ENCODE measurements around the gene GABRR1. TPM values are rescaled to one million over a fixed set of nuclear protein-coding genes. Genes with fewer than 3 reads are reported as not detected.

Gene GABRR1
- total RNA-seq, 1 donor, result not detected

DNA sequence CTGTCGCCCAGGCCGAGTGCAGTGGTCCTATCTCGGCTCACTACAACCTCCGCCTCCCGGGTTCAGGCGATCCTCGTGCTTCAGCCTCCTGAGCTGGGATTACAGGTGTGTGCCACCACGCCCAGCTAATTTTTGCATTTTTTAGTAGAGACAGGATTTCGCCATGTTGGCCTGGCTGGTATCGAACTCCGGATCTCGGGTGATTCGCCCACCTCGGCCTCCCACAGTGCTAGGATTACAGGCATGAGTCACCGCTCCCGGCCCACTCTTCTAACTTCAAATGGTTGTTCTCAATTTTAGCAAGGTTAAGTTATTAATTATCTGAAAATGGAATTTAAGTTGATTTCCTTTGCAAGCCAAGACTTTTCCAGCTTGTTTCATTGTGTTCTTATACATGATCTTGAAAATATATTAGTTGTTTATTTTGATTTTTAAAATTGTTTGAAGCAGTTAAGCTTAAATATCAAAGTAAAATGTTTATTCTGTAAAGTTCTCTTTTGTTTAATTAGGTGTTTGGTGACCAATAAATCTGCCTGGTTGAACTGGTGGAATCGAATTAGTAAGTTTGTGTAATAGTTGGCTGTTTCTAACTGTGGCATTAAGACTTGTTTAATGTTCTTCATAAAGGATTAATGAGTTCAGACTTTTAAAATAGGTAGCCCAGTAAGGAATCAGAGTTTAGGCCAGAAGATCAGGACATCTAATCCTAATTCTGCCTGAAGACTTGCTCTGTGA lies 69.0 kb downstream of the GABRR1 start:
- no peak for DNase-seq (ENCODE audit: low read depth)
- TF ChIP-seq, protein P1, sequence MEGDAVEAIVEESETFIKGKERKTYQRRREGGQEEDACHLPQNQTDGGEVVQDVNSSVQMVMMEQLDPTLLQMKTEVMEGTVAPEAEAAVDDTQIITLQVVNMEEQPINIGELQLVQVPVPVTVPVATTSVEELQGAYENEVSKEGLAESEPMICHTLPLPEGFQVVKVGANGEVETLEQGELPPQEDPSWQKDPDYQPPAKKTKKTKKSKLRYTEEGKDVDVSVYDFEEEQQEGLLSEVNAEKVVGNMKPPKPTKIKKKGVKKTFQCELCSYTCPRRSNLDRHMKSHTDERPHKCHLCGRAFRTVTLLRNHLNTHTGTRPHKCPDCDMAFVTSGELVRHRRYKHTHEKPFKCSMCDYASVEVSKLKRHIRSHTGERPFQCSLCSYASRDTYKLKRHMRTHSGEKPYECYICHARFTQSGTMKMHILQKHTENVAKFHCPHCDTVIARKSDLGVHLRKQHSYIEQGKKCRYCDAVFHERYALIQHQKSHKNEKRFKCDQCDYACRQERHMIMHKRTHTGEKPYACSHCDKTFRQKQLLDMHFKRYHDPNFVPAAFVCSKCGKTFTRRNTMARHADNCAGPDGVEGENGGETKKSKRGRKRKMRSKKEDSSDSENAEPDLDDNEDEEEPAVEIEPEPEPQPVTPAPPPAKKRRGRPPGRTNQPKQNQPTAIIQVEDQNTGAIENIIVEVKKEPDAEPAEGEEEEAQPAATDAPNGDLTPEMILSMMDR (IDR thresholded peaks at IDR 0.05; ENCODE audit: insufficient read depth, low read length), result no peak
- no peak overlapping the region for H3K4me3 ChIP-seq (ENCODE audit: low read depth, low read length)

DNA sequence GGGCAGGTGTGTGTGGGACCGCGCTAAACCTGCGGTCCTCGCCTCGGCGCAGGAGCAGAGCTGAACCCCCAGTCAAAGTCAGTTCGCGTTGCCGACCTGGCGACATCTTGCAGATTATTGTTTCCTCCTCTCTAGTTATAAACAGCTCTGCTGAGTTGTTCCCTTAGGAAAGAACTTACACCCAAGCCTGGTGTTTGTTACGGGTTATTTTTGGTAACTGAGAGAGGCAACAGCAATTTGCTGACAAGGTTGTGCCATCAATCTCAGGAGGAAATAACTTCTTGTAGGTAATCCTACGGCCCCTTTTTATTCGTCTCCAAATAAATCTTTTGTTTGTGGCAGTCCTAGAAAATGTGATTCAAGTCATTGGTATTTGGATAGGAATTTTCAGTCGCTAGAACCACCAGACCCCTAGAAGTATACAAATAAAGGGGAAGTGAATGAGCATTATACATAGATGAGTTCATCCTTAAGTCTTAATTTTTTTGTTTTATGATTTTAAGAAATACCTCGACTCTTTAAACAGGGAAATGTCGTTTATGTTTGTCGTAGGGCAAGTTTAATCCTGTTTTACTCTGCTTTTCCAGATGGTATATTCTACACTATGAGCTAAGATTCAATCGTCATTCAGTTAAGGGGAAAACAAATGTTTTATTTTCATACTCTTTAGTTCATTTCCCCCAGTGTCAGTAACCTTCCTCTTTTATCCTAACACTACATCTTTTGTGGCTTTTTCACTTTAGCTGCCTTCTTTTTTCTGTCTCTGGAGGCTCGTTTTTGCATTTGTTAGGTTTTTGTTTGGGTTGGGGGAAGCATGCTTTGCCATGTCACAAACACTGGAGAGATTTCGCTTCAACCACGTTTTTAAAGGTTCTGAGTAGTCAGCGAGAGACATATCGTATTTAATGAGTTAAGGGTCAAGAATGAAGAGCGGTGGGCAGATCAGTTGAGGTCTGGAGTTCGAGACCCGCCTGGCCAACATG lies 70.1 kb downstream of the GABRR1 start:
- TF ChIP-seq, protein P1 (IDR thresholded peaks at IDR 0.05; ENCODE audit: insufficient read depth, low read length), result no peak
- peak; percentile 40 for DNase-seq (ENCODE audit: low read depth)
- peak overlapping the region; percentile 70 for H3K4me3 ChIP-seq (ENCODE audit: low read depth, low read length)

DNA sequence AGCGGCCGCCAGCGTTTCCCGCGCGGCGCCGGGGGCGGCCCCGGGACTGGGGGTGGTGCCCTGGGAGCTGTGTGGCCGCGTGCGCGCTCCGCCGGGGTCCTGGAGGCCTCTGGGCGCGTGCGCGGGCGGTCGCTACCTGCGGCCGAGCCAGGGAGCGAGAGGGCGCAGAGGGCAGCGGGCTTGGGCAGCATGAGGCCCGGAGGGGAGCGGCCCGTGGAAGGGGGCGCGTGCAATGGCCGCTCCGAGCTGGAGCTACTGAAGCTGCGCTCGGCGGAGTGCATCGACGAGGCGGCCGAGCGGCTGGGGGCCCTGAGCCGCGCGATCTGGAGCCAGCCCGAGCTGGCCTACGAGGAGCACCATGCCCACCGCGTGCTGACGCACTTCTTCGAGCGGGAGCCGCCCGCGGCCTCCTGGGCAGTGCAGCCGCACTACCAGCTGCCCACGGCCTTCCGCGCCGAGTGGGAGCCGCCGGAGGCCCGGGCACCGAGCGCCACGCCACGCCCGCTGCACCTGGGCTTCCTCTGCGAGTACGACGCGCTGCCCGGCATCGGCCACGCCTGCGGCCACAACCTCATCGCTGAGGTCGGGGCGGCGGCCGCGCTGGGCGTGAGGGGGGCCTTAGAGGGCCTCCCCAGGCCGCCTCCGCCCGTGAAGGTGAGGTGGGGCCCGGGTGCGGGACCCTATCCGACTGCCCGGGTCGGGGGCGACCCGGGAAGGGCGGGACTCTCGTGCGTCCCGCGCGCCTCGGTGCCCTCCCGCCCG lies 71.0 kb downstream of the GABRR1 start, which contains the start of gene PM20D2:
PM20D2 (plus strand) TSS at position 100 of the 762 bp plus-strand sequence; CDS start at position 190, 90 bp downstream.
- peak; percentile 22 for DNase-seq (ENCODE audit: low read depth)
- peak within 1 kb of the TSS; percentile 70 for H3K4me3 ChIP-seq (ENCODE audit: low read depth, low read length)
- TF ChIP-seq, protein P1 (IDR thresholded peaks at IDR 0.05; ENCODE audit: insufficient read depth, low read length), result no peak

DNA sequence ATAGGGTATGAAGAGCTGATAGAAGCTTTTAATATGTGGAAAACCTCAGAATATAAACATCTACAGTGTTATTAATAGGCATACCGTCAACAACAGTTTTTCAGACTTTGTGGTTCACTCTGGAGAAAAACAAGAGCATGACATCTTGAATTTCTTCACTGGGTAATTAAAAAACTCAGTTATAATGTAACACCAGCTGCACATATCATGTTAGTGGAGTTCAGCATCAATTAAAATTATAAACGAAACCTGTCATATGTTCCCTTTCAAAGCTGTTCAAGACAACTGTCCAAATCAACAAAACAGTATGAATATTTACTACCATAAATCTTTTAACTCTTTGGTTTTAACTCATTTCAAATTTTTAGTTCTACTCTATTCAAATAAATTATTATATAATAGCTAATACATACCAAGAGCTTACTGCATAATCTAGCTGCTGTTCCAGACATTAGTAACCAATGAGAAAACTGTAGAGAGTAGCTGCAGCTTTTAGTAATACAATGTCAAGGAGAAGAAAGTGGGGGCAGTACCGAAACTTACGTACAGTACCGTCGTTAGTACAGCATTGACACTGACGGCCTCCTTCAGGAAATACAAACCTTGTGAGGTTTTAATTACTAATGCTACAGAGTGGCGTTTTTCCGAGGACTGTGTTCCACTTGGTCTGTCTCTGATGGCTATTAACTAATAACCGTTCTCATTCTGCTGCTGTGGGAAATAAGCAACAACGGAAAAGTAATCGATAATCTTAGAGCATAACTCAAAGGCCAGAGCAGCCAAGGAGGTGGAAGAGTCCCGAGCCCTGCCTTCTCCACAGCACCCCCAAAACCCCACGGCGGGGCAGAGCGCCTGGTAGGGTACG lies 71.8 kb downstream of the GABRR1 start:
- H3K4me3 ChIP-seq (ENCODE audit: low read depth, low read length), result peak overlapping the region; percentile 70
- TF ChIP-seq, protein P1 (IDR thresholded peaks at IDR 0.05; ENCODE audit: insufficient read depth, low read length), result no peak
- peak; percentile 21 for DNase-seq (ENCODE audit: low read depth)

DNA sequence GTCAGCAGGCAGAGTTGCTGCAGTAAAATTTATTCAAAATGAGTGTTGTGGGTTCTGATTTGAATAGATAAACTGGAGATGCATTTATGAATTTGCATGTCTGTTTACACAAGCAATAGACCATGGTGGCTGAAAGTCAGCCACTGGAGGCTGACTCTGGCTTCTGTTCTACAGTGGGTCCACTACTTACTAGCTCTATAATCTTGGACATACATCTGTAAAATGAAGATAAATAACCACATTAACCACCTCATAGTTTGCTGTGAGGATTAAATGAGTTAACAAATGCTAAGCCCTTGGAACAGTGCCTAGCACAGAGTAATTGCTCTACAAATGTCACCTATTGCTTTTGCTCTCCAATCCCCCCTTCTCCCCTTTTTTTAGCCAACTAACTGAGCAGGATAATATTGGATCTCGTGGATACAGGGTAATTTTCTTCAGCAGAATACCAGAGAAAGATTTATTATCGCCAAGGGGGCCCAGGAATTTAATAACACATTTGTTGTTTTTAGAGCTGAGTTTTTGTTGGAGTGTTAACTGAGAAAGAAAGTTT lies 72.7 kb downstream of the GABRR1 start:
- TF ChIP-seq, protein P1 (IDR thresholded peaks at IDR 0.05; ENCODE audit: insufficient read depth, low read length), result no peak
- DNase-seq (ENCODE audit: low read depth), result no peak
- H3K4me3 ChIP-seq (ENCODE audit: low read depth, low read length), result no peak overlapping the region

All from fibroblast of the aortic adventitia (primary cell).